ENCODE data around the gene GLE1.

- TF ChIP-seq CTCF (IDR thresholded peaks at IDR 0.05; ENCODE audit: insufficient read depth, low read length) = no peak
- no peak for TF ChIP-seq POLR2AphosphoS5 (IDR thresholded peaks at IDR 0.05; ENCODE audit: low read depth)
Observed at GRCh38 chr9:128475867-128476266, 28.7 kb upstream of the GLE1 start.

Measured in HL-60 (cell line).